Ishikawa (cell line): ENCODE measurements around the gene AGAP1.

Experiments
- CEBPB ChIP-seq: IDR thresholded peaks from 2 replicates; pipeline ENCODE4 v1.6.1; 2012
- CREB1 ChIP-seq: IDR thresholded peaks from 2 replicates; pipeline ENCODE4 v1.6.1; 2012; ENCODE audit warnings: low read depth
- EGR1 ChIP-seq: IDR thresholded peaks from 2 replicates; pipeline ENCODE4 v1.6.1; 2012
- EP300 ChIP-seq: IDR thresholded peaks from 2 replicates; pipeline ENCODE4 v1.6.1; 2012; ENCODE audit warnings: borderline replicate concordance
- FOXM1 ChIP-seq: IDR thresholded peaks from 2 replicates; pipeline ENCODE4 v1.6.1; 2012; ENCODE audit warnings: low read depth, borderline replicate concordance
- NFIC ChIP-seq: IDR thresholded peaks from 2 replicates; pipeline ENCODE4 v1.6.1; 2012
- RAD21 ChIP-seq: IDR thresholded peaks from 2 replicates; pipeline ENCODE4 v1.6.1; 2012; ENCODE audit warnings: low read depth
- TAF1 ChIP-seq: IDR thresholded peaks from 2 replicates; pipeline ENCODE4 v1.6.1; 2012; ENCODE audit warnings: low read depth, mild to moderate bottlenecking
- TCF12 ChIP-seq: IDR thresholded peaks from 2 replicates; pipeline ENCODE4 v1.6.1; 2012; ENCODE audit warnings: low read depth
- TEAD4 ChIP-seq: IDR thresholded peaks from 2 replicates; pipeline ENCODE4 v1.6.1; 2012
- USF1 ChIP-seq: IDR thresholded peaks from 2 replicates; pipeline ENCODE4 v1.6.1; 2012
- YY1 ChIP-seq: IDR thresholded peaks from 2 replicates; pipeline ENCODE4 v1.6.1; 2012; ENCODE audit warnings: low read depth
- ZBTB7A ChIP-seq: IDR thresholded peaks from 2 replicates; pipeline ENCODE4 v1.6.1; 2012; ENCODE audit warnings: low read depth
- TF ChIP-seq, protein P1 (sequence below): IDR thresholded peaks from 2 replicates; pipeline ENCODE4 v1.6.1; 2012; ENCODE audit warnings: low read depth, mild to moderate bottlenecking
- TF ChIP-seq, protein P2 (sequence below): IDR thresholded peaks from 2 replicates; pipeline ENCODE4 v1.6.1; 2012

Gene AGAP1

GRCh38 chr2:236052926-236053821, 559.3 kb downstream of the AGAP1 start:
- TF ChIP-seq USF1 = no peak
- TF ChIP-seq FOXM1 = no peak
- no peak for TF ChIP-seq EGR1
- no peak for TF ChIP-seq TCF12
- no peak for TF ChIP-seq CREB1
- TF ChIP-seq ZBTB7A = no peak
- TF ChIP-seq YY1 = no peak
- no peak for TF ChIP-seq TEAD4
- TF ChIP-seq, protein P1, sequence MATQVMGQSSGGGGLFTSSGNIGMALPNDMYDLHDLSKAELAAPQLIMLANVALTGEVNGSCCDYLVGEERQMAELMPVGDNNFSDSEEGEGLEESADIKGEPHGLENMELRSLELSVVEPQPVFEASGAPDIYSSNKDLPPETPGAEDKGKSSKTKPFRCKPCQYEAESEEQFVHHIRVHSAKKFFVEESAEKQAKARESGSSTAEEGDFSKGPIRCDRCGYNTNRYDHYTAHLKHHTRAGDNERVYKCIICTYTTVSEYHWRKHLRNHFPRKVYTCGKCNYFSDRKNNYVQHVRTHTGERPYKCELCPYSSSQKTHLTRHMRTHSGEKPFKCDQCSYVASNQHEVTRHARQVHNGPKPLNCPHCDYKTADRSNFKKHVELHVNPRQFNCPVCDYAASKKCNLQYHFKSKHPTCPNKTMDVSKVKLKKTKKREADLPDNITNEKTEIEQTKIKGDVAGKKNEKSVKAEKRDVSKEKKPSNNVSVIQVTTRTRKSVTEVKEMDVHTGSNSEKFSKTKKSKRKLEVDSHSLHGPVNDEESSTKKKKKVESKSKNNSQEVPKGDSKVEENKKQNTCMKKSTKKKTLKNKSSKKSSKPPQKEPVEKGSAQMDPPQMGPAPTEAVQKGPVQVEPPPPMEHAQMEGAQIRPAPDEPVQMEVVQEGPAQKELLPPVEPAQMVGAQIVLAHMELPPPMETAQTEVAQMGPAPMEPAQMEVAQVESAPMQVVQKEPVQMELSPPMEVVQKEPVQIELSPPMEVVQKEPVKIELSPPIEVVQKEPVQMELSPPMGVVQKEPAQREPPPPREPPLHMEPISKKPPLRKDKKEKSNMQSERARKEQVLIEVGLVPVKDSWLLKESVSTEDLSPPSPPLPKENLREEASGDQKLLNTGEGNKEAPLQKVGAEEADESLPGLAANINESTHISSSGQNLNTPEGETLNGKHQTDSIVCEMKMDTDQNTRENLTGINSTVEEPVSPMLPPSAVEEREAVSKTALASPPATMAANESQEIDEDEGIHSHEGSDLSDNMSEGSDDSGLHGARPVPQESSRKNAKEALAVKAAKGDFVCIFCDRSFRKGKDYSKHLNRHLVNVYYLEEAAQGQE = no peak
- no peak for TF ChIP-seq EP300
- TF ChIP-seq, protein P2, sequence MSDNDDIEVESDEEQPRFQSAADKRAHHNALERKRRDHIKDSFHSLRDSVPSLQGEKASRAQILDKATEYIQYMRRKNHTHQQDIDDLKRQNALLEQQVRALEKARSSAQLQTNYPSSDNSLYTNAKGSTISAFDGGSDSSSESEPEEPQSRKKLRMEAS = no peak
- no peak for TF ChIP-seq CEBPB
- TF ChIP-seq NFIC = no peak
- no peak for TF ChIP-seq TAF1
- TF ChIP-seq RAD21 = no peak

DNA sequence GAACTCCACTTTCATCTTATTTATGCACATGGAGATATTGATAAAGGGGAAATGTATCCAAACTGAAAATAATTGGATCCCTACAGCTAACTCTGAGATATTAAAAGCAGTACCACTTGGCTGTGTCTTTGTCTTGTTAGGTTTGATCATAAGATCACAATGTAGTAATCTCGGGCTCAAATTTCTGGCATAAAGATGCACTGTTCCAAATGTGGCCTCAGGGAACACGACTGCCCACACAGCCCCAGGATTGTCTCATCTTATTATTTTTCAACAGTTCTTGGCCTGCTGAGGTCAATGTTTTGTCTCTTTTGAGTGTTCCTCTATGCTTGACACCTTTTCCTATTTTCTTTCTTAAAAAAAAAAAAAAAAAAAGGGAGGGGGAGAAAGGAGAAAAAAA, 560.3 kb downstream of the AGAP1 start:
- TF ChIP-seq, protein P1 = no peak
- TF ChIP-seq EP300 (no peak), NFIC (no peak), USF1 (no peak), ZBTB7A (no peak), YY1 (no peak), TAF1 (no peak), FOXM1 (no peak), TCF12 (no peak), RAD21 (no peak), CEBPB (no peak)
- TF ChIP-seq, protein P2 = no peak

DNA sequence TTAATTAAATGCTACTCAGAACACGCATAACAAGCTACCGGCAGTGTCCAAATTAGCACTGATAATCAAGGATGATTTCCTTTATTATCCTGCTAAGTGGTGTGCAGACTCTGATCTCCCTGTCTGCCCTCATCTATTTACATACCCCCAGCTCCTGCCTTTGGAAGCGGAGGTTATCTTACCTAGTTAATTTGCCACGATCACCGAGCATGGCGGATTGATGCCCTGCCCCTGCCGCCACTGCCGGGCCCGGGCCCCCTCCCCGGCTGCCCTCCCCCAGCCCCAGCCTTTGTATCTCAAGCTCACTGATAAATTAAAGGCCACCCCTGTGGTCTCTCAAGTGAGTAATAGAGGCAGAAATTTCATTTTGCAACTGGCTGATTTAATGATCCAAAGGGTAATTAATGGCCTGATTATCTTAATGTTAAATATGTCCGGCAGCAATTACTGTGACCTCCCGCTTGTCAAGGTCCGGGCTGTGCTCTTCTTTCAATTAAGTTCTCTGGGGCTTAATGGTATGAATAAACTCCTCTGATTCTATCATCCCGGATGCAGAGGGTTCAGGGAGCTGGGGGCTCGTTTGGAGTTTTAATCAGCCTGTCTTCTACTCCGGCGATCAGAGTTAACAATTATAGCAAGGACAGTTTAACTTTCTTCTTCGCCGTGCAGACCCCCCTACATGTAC, 560.9 kb downstream of the AGAP1 start:
- TF ChIP-seq EGR1 (no peak), USF1 (no peak), TAF1 (no peak), EP300 (no peak), TEAD4 (no peak), NFIC (no peak)
- TF ChIP-seq, protein P1 = no peak

DNA sequence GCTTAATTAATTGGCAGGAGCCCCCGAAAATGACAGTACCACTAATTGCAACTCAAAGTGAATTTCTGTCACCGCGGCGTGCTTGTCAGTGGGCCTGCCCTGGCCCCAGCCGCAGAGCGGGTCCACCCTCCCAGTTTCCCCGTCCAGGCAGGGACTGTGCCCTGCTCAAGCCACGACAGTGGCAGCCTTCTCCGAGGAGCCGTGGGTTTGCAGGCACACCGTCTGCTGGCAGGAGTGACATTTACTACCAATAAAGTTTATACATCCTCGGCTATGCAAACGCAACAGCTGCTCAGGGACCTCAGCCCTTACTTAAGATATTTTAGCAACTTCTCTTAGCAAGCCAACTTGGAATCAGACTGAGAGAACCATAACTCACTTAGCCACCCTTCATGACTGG, 561.6 kb downstream of the AGAP1 start:
- TF ChIP-seq USF1 (no peak), TCF12 (no peak), FOXM1 (no peak), YY1 (no peak), CEBPB (no peak), EGR1 (no peak), TEAD4 (no peak), TAF1 (no peak), CREB1 (no peak), NFIC (no peak), EP300 (no peak), RAD21 (no peak)
- TF ChIP-seq, protein P1 = no peak
- TF ChIP-seq, protein P2 = no peak
